ENCODE measurements around the gene TMEM139. TPM values are rescaled to one million over a fixed set of nuclear protein-coding genes. Genes with fewer than 3 reads are reported as not detected.
A peak's percentile ranks its signal among the peaks of the same experiment; 100 is the strongest.

TMEM139 gene
- total RNA-seq = 1.0 TPM

DNA sequence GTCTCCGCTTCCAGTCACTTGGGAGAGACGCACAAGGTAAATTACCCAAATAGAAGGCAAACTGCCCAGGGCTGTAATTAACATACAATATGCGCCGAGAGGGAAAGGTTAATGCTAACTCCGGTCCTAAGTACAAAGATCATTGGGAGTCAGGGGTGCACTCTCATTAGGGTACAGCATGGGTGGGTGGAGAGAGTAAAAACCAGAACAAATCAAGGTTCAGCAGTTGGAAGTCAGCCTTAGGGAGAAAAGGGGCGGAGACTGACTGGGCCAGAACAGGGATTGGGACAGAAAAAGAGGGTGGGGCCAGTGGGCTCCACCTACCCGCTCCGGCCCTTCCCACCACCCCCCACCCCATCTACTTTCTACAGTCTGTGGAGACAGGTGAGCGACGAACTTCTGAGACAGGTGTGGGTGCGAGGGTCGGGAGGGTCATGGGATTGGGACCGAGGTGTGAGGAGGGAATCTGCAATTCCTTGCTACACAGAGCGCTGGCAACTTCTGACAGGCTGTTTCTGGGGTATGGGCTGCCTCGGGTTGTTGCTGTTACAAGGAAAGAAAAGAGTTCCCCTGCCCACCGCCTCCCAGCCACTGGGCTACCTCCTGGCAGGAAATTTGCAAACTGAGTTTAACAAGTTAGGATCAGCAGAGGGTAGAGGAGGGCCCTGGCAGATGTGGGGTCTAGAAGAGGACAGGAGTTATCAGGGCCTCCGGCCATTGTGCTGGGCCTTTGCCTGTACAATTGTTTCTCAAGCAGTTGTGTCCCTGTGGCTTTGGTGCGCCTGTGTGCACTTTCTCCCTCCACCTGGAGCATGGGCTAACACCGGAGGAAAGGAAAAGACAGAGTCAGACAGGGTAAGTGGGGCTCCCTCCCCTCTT is at the start of gene TMEM139:
Gene TMEM139 (plus strand): TSS at position 368 of the 879 bp plus-strand sequence. CDS start 1,000 bp downstream, outside the sequence.
- H3K9ac ChIP-seq (ENCODE audit: low read depth in 1 of 3, low read length in 3 of 3) = no peak within 1 kb of the TSS
- peaks cover 18 to 42% (median 18%) of the 10 kb centered on the region in 3 donors for H3K4me1 ChIP-seq (ENCODE audit: control insufficient read depth in 3 of 3, insufficient read depth in 3 of 3, low read length in 3 of 3)
- H3K9me3 ChIP-seq (ENCODE audit: control insufficient read depth in 3 of 3, low read length in 3 of 3) = no peaks in the 10 kb centered on the region
- no peaks in the 10 kb centered on the region for H3K36me3 ChIP-seq (ENCODE audit: control insufficient read depth in 3 of 3, insufficient read depth in 3 of 3, low read length in 3 of 3)
- peak within 1 kb of the TSS in 1 of 3 donors; percentile 46 for H3K4me3 ChIP-seq (ENCODE audit: low read length in 3 of 3)
- H3K27ac ChIP-seq (ENCODE audit: low read depth, low read length) = peak within 1 kb of the TSS; percentile 28
- no peaks in the 10 kb centered on the region for H3K27me3 ChIP-seq (ENCODE audit: control insufficient read depth in 3 of 3, insufficient read depth in 3 of 3, low read length in 3 of 3)

DNA sequence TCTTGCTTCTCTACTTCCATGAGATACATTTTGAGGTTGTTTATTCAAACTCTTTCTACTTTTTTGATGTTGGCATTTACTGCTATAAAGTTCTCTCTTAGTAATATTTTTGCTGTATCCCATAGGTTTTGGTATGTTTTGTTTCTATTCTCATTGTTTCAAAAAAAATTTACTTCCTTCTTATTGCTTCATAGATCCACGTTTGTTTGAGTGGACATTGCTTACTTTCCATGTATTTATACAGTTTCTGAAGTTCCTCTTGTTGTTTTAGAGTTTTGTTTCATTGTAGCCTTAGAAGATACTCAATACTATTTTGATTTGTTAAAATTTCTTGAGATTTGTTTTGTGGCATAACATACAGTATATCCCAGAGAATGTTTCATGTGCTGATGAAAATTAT is 49.2 kb upstream of the TMEM139 start:
- no peak overlapping the region for H3K4me3 ChIP-seq (ENCODE audit: low read length in 3 of 3)
- peaks cover 0 to 5% (median 2%) of the 10 kb centered on the region in 3 donors for H3K9me3 ChIP-seq (ENCODE audit: control insufficient read depth in 3 of 3, low read length in 3 of 3)
- H3K27me3 ChIP-seq (ENCODE audit: control insufficient read depth in 3 of 3, insufficient read depth in 3 of 3, low read length in 3 of 3) = no peaks in the 10 kb centered on the region
- no peaks in the 10 kb centered on the region for H3K36me3 ChIP-seq (ENCODE audit: control insufficient read depth in 3 of 3, insufficient read depth in 3 of 3, low read length in 3 of 3)
- no peak overlapping the region for H3K27ac ChIP-seq (ENCODE audit: low read depth, low read length)
- H3K4me1 ChIP-seq (ENCODE audit: control insufficient read depth in 3 of 3, insufficient read depth in 3 of 3, low read length in 3 of 3) = no peaks in the 10 kb centered on the region
- no peak overlapping the region for H3K9ac ChIP-seq (ENCODE audit: low read depth in 1 of 3, low read length in 3 of 3)

DNA sequence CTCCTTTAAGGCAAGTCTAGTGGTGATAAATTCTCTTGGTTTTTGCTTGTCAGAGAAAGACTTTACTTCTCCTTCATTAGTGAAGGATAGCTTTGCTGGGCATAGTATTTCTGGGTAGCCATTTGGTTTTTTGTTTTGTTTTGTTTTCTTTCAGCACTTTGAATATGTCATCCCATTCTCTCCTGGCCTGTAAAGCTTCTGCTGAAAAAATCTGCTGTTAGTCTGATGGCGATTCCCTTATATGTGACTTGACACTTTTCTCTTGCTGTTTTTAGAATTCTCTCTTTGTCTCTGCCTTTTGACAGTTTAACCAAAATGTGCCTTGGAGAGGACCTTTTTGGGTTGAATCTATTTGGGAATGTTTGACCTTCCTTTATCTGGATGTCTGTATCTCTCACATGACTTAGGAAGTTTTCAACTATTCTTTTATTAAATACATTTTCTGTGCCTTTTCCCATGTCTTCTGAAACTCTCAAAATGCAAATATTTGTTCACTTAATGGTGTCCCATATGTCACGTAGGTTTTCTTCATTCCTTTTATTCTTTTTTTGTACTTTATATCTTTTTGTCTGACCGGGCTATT is 48.3 kb upstream of the TMEM139 start:
- no peak overlapping the region for H3K4me3 ChIP-seq (ENCODE audit: low read length in 3 of 3)
- no peak overlapping the region for H3K27ac ChIP-seq (ENCODE audit: low read depth, low read length)
- H3K4me1 ChIP-seq (ENCODE audit: control insufficient read depth in 3 of 3, insufficient read depth in 3 of 3, low read length in 3 of 3) = peaks cover 0 to 4% (median 2%) of the 10 kb centered on the region in 3 donors
- no peaks in the 10 kb centered on the region for H3K36me3 ChIP-seq (ENCODE audit: control insufficient read depth in 3 of 3, insufficient read depth in 3 of 3, low read length in 3 of 3)
- H3K9me3 ChIP-seq (ENCODE audit: control insufficient read depth in 3 of 3, low read length in 3 of 3) = peaks cover 0 to 5% (median 2%) of the 10 kb centered on the region in 3 donors
- no peak overlapping the region for H3K9ac ChIP-seq (ENCODE audit: low read depth in 1 of 3, low read length in 3 of 3)
- no peaks in the 10 kb centered on the region for H3K27me3 ChIP-seq (ENCODE audit: control insufficient read depth in 3 of 3, insufficient read depth in 3 of 3, low read length in 3 of 3)

DNA sequence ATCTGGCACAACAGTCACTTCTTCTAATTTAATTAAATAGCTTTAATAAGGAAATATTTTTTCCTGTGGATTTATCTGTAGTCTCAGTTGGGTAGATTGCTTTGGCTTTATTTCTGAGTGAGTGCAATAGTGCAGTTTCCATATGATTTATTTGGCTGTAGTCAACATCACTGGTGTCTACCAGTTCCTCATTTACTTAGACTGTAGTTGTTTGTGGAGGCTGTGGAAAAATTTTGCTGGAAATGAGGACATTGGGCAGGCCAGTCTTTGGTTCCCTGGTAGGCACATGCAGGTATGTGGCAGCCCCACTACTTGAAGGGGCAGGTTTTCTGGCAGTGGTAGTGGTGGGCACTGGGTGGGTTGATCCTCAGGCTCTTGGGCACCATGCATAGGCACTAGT is 47.4 kb upstream of the TMEM139 start:
- H3K9ac ChIP-seq (ENCODE audit: low read depth in 1 of 3, low read length in 3 of 3) = no peak overlapping the region
- peaks cover 0 to 4% (median 2%) of the 10 kb centered on the region in 3 donors for H3K4me1 ChIP-seq (ENCODE audit: control insufficient read depth in 3 of 3, insufficient read depth in 3 of 3, low read length in 3 of 3)
- H3K9me3 ChIP-seq (ENCODE audit: control insufficient read depth in 3 of 3, low read length in 3 of 3) = peaks cover 0 to 5% (median 2%) of the 10 kb centered on the region in 3 donors
- no peak overlapping the region for H3K4me3 ChIP-seq (ENCODE audit: low read length in 3 of 3)
- no peaks in the 10 kb centered on the region for H3K36me3 ChIP-seq (ENCODE audit: control insufficient read depth in 3 of 3, insufficient read depth in 3 of 3, low read length in 3 of 3)
- peak overlapping the region; percentile 5 for H3K27ac ChIP-seq (ENCODE audit: low read depth, low read length)
- no peaks in the 10 kb centered on the region for H3K27me3 ChIP-seq (ENCODE audit: control insufficient read depth in 3 of 3, insufficient read depth in 3 of 3, low read length in 3 of 3)

DNA sequence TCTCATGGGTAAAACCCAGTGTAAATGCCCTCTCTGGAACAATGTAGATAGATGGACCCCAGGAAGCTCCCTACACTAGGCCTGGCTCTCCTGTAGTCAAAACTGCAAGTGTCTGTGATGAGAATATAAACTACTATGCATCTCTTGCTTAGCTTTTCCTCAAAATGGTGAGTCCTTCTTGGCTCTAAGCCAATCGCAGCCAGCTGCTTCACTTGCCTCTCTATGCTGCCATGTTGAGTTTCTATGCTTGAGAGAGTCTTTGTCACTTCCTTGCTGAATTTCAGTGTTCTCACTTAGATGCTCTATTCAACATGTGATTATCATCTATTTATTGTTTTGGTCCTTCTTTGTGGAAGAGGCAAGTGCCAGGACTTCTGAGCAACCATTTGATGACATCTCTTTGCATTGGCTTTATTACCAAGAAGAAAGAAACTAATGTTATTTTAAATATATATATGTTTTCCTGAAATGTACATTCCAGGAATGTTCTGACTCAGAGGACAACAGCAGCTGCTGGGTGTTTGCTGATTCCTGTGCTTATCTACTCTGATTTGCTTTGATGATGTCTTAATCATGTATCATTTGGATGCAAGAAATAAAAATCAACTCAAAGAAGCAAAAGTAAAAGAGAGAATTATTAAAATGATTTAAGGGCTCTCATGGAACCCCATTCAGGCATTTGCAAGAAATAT is 46.3 kb upstream of the TMEM139 start:
- Histone ChIP-seq H3K9me3 (ENCODE audit: control insufficient read depth in 3 of 3, low read length in 3 of 3) (peaks cover 0 to 5% (median 2%) of the 10 kb centered on the region in 3 donors), H3K4me3 (ENCODE audit: low read length in 3 of 3) (no peak overlapping the region), H3K4me1 (ENCODE audit: control insufficient read depth in 3 of 3, insufficient read depth in 3 of 3, low read length in 3 of 3) (peaks cover 0 to 4% (median 2%) of the 10 kb centered on the region in 3 donors), H3K36me3 (ENCODE audit: control insufficient read depth in 3 of 3, insufficient read depth in 3 of 3, low read length in 3 of 3) (no peaks in the 10 kb centered on the region), H3K27me3 (ENCODE audit: control insufficient read depth in 3 of 3, insufficient read depth in 3 of 3, low read length in 3 of 3) (no peaks in the 10 kb centered on the region), H3K27ac (ENCODE audit: low read depth, low read length) (peak overlapping the region; percentile 5), H3K9ac (ENCODE audit: low read depth in 1 of 3, low read length in 3 of 3) (no peak overlapping the region)

DNA sequence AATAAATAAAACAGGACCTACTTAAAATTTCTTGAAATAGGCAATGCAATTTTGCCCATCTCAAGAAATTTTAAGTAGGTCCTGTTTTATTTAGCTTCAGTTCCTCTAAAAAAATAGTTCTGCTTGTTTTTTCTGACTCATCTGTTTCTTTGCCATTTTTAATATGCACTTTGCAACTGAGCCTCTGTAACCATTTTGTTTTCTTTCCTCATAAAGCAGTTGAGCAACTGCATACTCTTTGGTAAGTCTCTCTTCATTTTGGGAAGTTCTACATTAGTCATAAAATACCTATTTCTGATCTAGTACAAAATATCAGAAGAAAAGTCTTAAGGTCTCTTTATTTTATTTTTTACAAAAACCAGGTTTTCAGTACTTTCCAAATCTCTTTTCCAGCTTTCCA is 44.9 kb upstream of the TMEM139 start:
- no peaks in the 10 kb centered on the region for H3K27me3 ChIP-seq (ENCODE audit: control insufficient read depth in 3 of 3, insufficient read depth in 3 of 3, low read length in 3 of 3)
- peaks cover 0 to 5% (median 2%) of the 10 kb centered on the region in 3 donors for H3K9me3 ChIP-seq (ENCODE audit: control insufficient read depth in 3 of 3, low read length in 3 of 3)
- H3K27ac ChIP-seq (ENCODE audit: low read depth, low read length) = peak overlapping the region; percentile 10
- no peaks in the 10 kb centered on the region for H3K36me3 ChIP-seq (ENCODE audit: control insufficient read depth in 3 of 3, insufficient read depth in 3 of 3, low read length in 3 of 3)
- H3K4me1 ChIP-seq (ENCODE audit: control insufficient read depth in 3 of 3, insufficient read depth in 3 of 3, low read length in 3 of 3) = peaks cover 0 to 4% (median 2%) of the 10 kb centered on the region in 3 donors
- no peak overlapping the region for H3K4me3 ChIP-seq (ENCODE audit: low read length in 3 of 3)
- no peak overlapping the region for H3K9ac ChIP-seq (ENCODE audit: low read depth in 1 of 3, low read length in 3 of 3)

DNA sequence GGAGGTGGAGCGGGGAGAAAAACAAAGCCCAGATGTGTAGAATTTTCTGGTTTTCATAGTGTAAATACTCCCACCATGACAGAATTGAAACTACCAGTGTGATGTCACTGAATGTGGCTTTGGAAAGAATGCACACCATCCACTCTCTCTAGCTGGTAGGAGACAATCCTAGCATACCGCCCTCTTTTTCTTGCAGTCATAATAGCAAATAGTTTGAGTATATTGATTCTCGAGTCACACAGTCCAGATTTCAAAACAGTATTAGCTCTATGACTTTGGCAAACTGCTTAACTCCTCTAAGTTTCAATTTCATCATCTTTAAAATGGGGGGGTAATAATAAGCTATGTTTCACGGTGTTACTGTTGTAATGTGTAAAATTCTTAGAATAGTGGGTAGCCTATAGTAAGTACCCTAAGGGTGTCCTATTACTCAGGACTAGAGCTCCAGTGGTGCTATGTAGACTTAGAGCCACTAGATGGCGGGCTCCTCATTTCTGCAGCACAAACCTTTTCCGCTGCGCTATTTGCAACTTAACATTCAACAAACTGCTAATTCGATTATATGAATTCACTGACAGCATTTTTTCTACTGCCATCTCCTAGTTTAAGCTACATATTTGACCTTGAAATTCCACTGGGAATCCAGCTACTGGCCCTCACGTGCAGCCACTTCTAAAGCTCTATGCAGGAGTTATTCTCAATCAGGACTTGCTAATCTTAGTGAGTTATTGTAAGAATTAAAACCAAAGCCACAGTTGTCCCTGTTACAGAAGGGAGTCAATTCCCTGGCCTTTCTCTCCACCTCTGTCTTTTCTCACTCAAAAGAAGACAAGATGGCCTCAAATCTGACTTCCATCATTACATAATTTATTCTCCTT is 44.2 kb upstream of the TMEM139 start:
- no peaks in the 10 kb centered on the region for H3K36me3 ChIP-seq (ENCODE audit: control insufficient read depth in 3 of 3, insufficient read depth in 3 of 3, low read length in 3 of 3)
- peak overlapping the region in 2 of 3 donors; percentile 17 to 42 for H3K9ac ChIP-seq (ENCODE audit: low read depth in 1 of 3, low read length in 3 of 3)
- H3K4me1 ChIP-seq (ENCODE audit: control insufficient read depth in 3 of 3, insufficient read depth in 3 of 3, low read length in 3 of 3) = peaks cover 0 to 4% (median 2%) of the 10 kb centered on the region in 3 donors
- peak overlapping the region in 1 of 3 donors; percentile 49 for H3K4me3 ChIP-seq (ENCODE audit: low read length in 3 of 3)
- H3K27ac ChIP-seq (ENCODE audit: low read depth, low read length) = peak overlapping the region; percentile 10
- H3K27me3 ChIP-seq (ENCODE audit: control insufficient read depth in 3 of 3, insufficient read depth in 3 of 3, low read length in 3 of 3) = no peaks in the 10 kb centered on the region
- H3K9me3 ChIP-seq (ENCODE audit: control insufficient read depth in 3 of 3, low read length in 3 of 3) = peaks cover 0 to 5% (median 2%) of the 10 kb centered on the region in 3 donors

DNA sequence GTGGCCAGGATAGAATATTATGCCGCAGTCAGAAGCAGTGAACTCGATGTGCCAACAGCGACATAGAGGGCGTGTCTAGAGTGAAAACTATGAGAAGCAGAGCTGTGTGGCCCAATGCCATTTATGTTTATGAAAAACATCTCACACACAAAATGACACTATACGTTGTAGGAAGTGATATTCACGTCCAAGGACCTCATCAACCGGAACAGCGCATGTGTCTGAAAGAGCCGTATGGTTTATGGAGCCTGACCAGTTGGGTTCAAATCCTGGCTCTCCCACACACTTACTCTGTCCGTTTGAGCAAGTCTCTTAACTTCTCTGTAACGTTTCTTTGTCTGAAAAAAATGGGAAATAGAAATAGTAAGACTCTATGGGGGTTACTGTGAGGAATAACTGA is 42.5 kb upstream of the TMEM139 start:
- Histone ChIP-seq H3K9ac (ENCODE audit: low read depth in 1 of 3, low read length in 3 of 3) (no peak overlapping the region), H3K9me3 (ENCODE audit: control insufficient read depth in 3 of 3, low read length in 3 of 3) (no peaks in the 10 kb centered on the region), H3K4me3 (ENCODE audit: low read length in 3 of 3) (no peak overlapping the region), H3K27ac (ENCODE audit: low read depth, low read length) (no peak overlapping the region), H3K27me3 (ENCODE audit: control insufficient read depth in 3 of 3, insufficient read depth in 3 of 3, low read length in 3 of 3) (no peaks in the 10 kb centered on the region), H3K36me3 (ENCODE audit: control insufficient read depth in 3 of 3, insufficient read depth in 3 of 3, low read length in 3 of 3) (no peaks in the 10 kb centered on the region), H3K4me1 (ENCODE audit: control insufficient read depth in 3 of 3, insufficient read depth in 3 of 3, low read length in 3 of 3) (peaks cover 0 to 4% (median 2%) of the 10 kb centered on the region in 3 donors)

DNA sequence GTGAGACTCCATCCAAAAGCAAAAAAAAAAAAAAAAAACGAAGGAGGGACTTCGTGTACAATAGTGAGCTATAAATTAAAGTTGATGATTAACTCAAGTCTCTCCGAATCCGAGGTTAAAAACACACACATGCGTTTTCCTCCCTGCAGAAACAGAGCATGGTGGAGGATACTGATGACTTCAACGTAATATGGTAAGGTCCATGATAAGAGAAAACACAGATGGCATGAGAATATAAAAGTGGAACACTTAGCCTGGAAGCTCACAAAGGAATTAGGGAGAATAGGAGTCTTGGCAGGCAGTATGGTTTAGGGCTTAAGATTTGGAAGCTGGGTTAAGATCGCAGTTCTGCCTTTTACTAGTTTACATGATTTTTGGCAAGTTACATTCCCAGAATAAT is 41.6 kb upstream of the TMEM139 start:
- Histone ChIP-seq H3K27ac (ENCODE audit: low read depth, low read length) (no peak overlapping the region), H3K27me3 (ENCODE audit: control insufficient read depth in 3 of 3, insufficient read depth in 3 of 3, low read length in 3 of 3) (no peaks in the 10 kb centered on the region), H3K9me3 (ENCODE audit: control insufficient read depth in 3 of 3, low read length in 3 of 3) (no peaks in the 10 kb centered on the region), H3K4me3 (ENCODE audit: low read length in 3 of 3) (no peak overlapping the region), H3K36me3 (ENCODE audit: control insufficient read depth in 3 of 3, insufficient read depth in 3 of 3, low read length in 3 of 3) (no peaks in the 10 kb centered on the region), H3K4me1 (ENCODE audit: control insufficient read depth in 3 of 3, insufficient read depth in 3 of 3, low read length in 3 of 3) (peaks cover 0 to 4% (median 2%) of the 10 kb centered on the region in 3 donors), H3K9ac (ENCODE audit: low read depth in 1 of 3, low read length in 3 of 3) (no peak overlapping the region)

Measured in skeletal muscle tissue (tissue), 4 donors.